ENCODE results near the gene LILRB4. TPM values are rescaled to one million over a fixed set of nuclear protein-coding genes. Genes with fewer than 3 reads are reported as not detected.

Gene LILRB4
- total and polyA plus RNA-seq, 2 of the 4 experiments (the other 2 are of a cell fraction): not detected

- Histone ChIP-seq H3K9me3 (ENCODE audit: control insufficient read depth, insufficient read depth, low read length) (peaks cover 12% of the 10 kb centered on the region; the same call in 1 of the 2 replicates), H2BK20ac (ENCODE audit: low read depth, low read length) (no peak overlapping the region), H3K14ac (replicated peaks; ENCODE audit: low read depth, low read length) (no peak overlapping the region), H3K23ac (ENCODE audit: low read depth, low read length) (no peak overlapping the region), H3K18ac (ENCODE audit: low read depth, low read length) (no peak overlapping the region), H3K4ac (ENCODE audit: low read depth, low read length) (no peak overlapping the region), H3K27ac (ENCODE audit: insufficient read depth, low read length) (no peak overlapping the region), H4K91ac (ENCODE audit: insufficient read depth, low read depth, low read length) (no peak overlapping the region), H3K4me3 (ENCODE audit: insufficient read depth, low read depth, low read length) (no peak overlapping the region), H3K4me1 (ENCODE audit: control insufficient read depth, insufficient read depth, low read length) (no peaks in the 10 kb centered on the region), H2BK120ac (ENCODE audit: low read depth, low read length) (no peak overlapping the region), H3K36me3 (ENCODE audit: control insufficient read depth, insufficient read depth, low read length) (no peaks in the 10 kb centered on the region), H4K5ac (ENCODE audit: low read depth, low read length) (no peak overlapping the region), H3K9ac (ENCODE audit: low read depth, low read length) (no peak overlapping the region), H2AK9ac (replicated peaks; ENCODE audit: low read depth, low read length, poor library complexity) (no peak overlapping the region), H2BK5ac (ENCODE audit: low read depth, low read length, poor library complexity, severe bottlenecking) (no peak overlapping the region), H3K9me1 (ENCODE audit: insufficient read depth, low read length) (no peaks in the 10 kb centered on the region), H4K8ac (ENCODE audit: low read depth in 2 of 2, low read length in 2 of 2) (no peak overlapping the region), H2AK5ac (ENCODE audit: low read depth, low read length) (no peak overlapping the region), H4K20me1 (ENCODE audit: insufficient read depth, low read length) (no peaks in the 10 kb centered on the region), H3K4me2 (ENCODE audit: low read depth, low read length) (no peak overlapping the region), H2AFZ (replicated peaks; ENCODE audit: low read length, poor library complexity) (no peak overlapping the region), H3K27me3 (ENCODE audit: control insufficient read depth, insufficient read depth, low read length) (no peaks in the 10 kb centered on the region), H3K56ac (ENCODE audit: extremely low read depth, insufficient read depth, low read length) (no peak overlapping the region), H2BK15ac (ENCODE audit: low read depth, low read length) (no peak overlapping the region), H3K79me1 (ENCODE audit: low read depth in 1 of 2, low read length in 2 of 2) (no peaks in the 10 kb centered on the region)
- intact Hi-C loops (cut with micrococcal nuclease): no loop called here
- ChIA-PET POLR2A (ENCODE audit: unreplicated experiment) (interaction anchor here (0.6 kb wide), 1 partner anchor 453 kb away, joined by 11 read pairs; no protein-coding TSS in a partner anchor), CTCF (no interaction called here)
- BruUV-seq (replicated peaks): no TSS peak
- in situ Hi-C loops (cut with MboI; ENCODE audit: low sequenced_read_pairs): no loop called here
- ATAC-seq (ENCODE audit: low read depth) (no peak), DNase-seq (no peak)
- WGBS, 2 experiments (ENCODE audit: extremely low coverage in 2 of 2, insufficient read length in 1 of 2): no CpG with 5 or more reads among the region's 1 CpG
- dilution Hi-C loops (cut with HindIII; ENCODE audit: low sequenced_read_pairs, unreplicated experiment): no loop called here
- TF ChIP-seq MAFK (IDR thresholded peaks at IDR 0.05; ENCODE audit: low read depth, low read length): peak; percentile 73
- no peak for TF ChIP-seq FOS (IDR thresholded peaks at IDR 0.05; ENCODE audit: low read depth, low read length)
Observed at GRCh38 chr19:54673222-54673621, 10.4 kb downstream of the LILRB4 start.

All from IMR-90 (cell line).